ENCODE results near the gene EYS.

The EYS gene

DNA sequence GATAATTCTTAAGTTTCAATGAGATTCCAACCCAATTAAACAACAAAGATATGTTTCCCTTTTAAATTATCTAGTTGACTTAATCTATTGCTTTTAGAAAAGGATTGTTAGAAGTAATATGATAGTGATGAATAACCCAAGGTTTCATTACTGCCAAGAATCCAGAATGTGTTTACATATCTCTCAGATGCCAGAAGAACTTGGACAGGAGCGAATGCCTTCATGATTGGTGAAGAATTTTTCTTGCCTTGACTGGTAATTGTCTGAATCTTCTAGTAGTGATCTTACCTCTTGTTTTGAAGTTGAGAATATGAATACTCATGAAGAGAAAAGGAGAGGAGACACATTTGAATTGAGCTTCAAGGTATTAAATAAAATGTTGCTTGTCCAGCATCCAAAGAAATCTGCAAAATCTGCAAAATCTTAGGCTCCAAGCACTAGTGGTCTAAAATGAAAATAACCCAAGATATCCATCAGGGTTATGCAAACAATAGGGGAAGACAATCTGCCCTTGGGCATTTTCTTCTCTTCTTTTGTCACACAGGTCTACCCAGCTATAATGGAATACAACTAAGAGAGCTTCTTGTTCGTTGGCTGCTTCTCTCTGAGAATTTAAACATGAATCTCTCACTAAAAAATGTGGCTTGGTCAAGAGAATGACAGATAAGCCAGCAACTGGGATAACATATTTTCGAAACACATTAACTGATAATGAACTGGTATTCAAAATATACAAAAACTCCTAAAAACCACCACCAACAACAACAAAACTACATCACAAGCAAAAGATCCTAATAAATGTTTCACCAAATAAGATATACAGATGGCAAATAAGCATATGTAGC lies 928.9 kb downstream of the EYS start:
- Histone ChIP-seq H3K9me2 (replicated peaks; ENCODE audit: low read depth, low read length) (no peaks in the 10 kb centered on the region), H2AFZ (ENCODE audit: low read length) (no peak overlapping the region), H3K9me3 (ENCODE audit: insufficient read depth, low read depth, low read length) (no peaks in the 10 kb centered on the region), H3K79me2 (ENCODE audit: insufficient read depth, low read length) (no peaks in the 10 kb centered on the region), H4K20me1 (ENCODE audit: insufficient read depth, low read length, poor library complexity, severe bottlenecking) (no peaks in the 10 kb centered on the region), H3K4me1 (ENCODE audit: insufficient read depth, low read length, poor library complexity, severe bottlenecking) (no peaks in the 10 kb centered on the region), H3K27me3 (ENCODE audit: insufficient read depth, low read length, poor library complexity, severe bottlenecking) (no peaks in the 10 kb centered on the region), H3K4me3 (ENCODE audit: low read length, poor library complexity, severe bottlenecking) (no peak overlapping the region), H3K9ac (ENCODE audit: low read depth, low read length, poor library complexity, severe bottlenecking) (no peak overlapping the region), H3F3A (ENCODE audit: low read depth) (no peaks in the 10 kb centered on the region), H3K36me3 (ENCODE audit: insufficient read depth, low read length) (no peaks in the 10 kb centered on the region), H3K4me2 (ENCODE audit: low read depth, low read length, poor library complexity, severe bottlenecking) (no peak overlapping the region)
- no peak for TF ChIP-seq EZH2phosphoT487 (IDR thresholded peaks at IDR 0.05; ENCODE audit: borderline replicate concordance)
- TF ChIP-seq, protein P1, sequence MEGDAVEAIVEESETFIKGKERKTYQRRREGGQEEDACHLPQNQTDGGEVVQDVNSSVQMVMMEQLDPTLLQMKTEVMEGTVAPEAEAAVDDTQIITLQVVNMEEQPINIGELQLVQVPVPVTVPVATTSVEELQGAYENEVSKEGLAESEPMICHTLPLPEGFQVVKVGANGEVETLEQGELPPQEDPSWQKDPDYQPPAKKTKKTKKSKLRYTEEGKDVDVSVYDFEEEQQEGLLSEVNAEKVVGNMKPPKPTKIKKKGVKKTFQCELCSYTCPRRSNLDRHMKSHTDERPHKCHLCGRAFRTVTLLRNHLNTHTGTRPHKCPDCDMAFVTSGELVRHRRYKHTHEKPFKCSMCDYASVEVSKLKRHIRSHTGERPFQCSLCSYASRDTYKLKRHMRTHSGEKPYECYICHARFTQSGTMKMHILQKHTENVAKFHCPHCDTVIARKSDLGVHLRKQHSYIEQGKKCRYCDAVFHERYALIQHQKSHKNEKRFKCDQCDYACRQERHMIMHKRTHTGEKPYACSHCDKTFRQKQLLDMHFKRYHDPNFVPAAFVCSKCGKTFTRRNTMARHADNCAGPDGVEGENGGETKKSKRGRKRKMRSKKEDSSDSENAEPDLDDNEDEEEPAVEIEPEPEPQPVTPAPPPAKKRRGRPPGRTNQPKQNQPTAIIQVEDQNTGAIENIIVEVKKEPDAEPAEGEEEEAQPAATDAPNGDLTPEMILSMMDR (conservative IDR thresholded peaks at IDR 0.05; ENCODE audit: low read length): no peak

DNA sequence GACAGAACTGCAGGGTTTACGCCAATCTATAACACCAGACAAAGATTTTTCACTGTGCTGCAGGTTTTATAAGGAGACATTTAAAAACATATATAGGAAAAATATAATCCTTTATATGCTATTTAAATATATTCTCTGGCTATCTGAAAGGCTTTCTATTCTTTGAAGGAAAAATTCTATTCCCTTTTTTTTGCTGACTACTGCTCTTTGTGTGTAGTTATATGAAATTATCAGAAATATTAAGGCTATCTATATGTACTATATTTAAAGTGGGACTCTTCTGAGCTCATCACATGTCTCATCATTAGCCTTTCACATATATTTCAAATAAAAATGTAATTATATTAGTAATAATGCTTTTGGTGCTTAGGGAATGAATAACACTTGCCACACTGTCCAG lies 930.7 kb downstream of the EYS start:
- Histone ChIP-seq H3K79me2 (ENCODE audit: insufficient read depth, low read length) (no peaks in the 10 kb centered on the region), H3K27me3 (ENCODE audit: insufficient read depth, low read length, poor library complexity, severe bottlenecking) (no peaks in the 10 kb centered on the region), H3K36me3 (ENCODE audit: insufficient read depth, low read length) (no peaks in the 10 kb centered on the region), H3K4me2 (ENCODE audit: low read depth, low read length, poor library complexity, severe bottlenecking) (no peak overlapping the region), H3K4me3 (ENCODE audit: low read length, poor library complexity, severe bottlenecking) (no peak overlapping the region), H4K20me1 (ENCODE audit: insufficient read depth, low read length, poor library complexity, severe bottlenecking) (no peaks in the 10 kb centered on the region), H2AFZ (ENCODE audit: low read length) (no peak overlapping the region), H3K9ac (ENCODE audit: low read depth, low read length, poor library complexity, severe bottlenecking) (no peak overlapping the region), H3K9me3 (ENCODE audit: insufficient read depth, low read depth, low read length) (0 out of 2 replicates have a peak, but pooled peaks cover 4% of the 10 kb centered on the region), H3K9me2 (replicated peaks; ENCODE audit: low read depth, low read length) (0 out of 2 replicates have a peak, but pooled peaks cover 3% of the 10 kb centered on the region), H3K4me1 (ENCODE audit: insufficient read depth, low read length, poor library complexity, severe bottlenecking) (no peaks in the 10 kb centered on the region), H3F3A (ENCODE audit: low read depth) (no peaks in the 10 kb centered on the region)
- no peak for TF ChIP-seq EZH2phosphoT487 (IDR thresholded peaks at IDR 0.05; ENCODE audit: borderline replicate concordance)
- TF ChIP-seq, protein P1 (conservative IDR thresholded peaks at IDR 0.05; ENCODE audit: low read length): no peak

GRCh38 chr6:64774881-64775280 lies 932.1 kb downstream of the EYS start:
- no peaks in the 10 kb centered on the region for H4K20me1 ChIP-seq (ENCODE audit: insufficient read depth, low read length, poor library complexity, severe bottlenecking)
- H3K36me3 ChIP-seq (ENCODE audit: insufficient read depth, low read length): no peaks in the 10 kb centered on the region
- no peaks in the 10 kb centered on the region for H3K79me2 ChIP-seq (ENCODE audit: insufficient read depth, low read length)
- 0 out of 2 replicates have a peak, but pooled peaks cover 3% of the 10 kb centered on the region for H3K9me2 ChIP-seq (replicated peaks; ENCODE audit: low read depth, low read length)
- H2AFZ ChIP-seq (ENCODE audit: low read length): no peak overlapping the region
- H3K9ac ChIP-seq (ENCODE audit: low read depth, low read length, poor library complexity, severe bottlenecking): no peak overlapping the region
- H3K4me2 ChIP-seq (ENCODE audit: low read depth, low read length, poor library complexity, severe bottlenecking): no peak overlapping the region
- TF ChIP-seq, protein P1 (conservative IDR thresholded peaks at IDR 0.05; ENCODE audit: low read length): no peak
- no peak for TF ChIP-seq EZH2phosphoT487 (IDR thresholded peaks at IDR 0.05; ENCODE audit: borderline replicate concordance)
- no peak overlapping the region for H3K4me3 ChIP-seq (ENCODE audit: low read length, poor library complexity, severe bottlenecking)
- no peaks in the 10 kb centered on the region for H3F3A ChIP-seq (ENCODE audit: low read depth)
- no peaks in the 10 kb centered on the region for H3K27me3 ChIP-seq (ENCODE audit: insufficient read depth, low read length, poor library complexity, severe bottlenecking)
- 0 out of 2 replicates have a peak, but pooled peaks cover 4% of the 10 kb centered on the region for H3K9me3 ChIP-seq (ENCODE audit: insufficient read depth, low read depth, low read length)
- no peaks in the 10 kb centered on the region for H3K4me1 ChIP-seq (ENCODE audit: insufficient read depth, low read length, poor library complexity, severe bottlenecking)

Data from Loucy (cell line).